SJCRH30 (cell line): Measurements from ENCODE around the gene TRPM3. TPM values are rescaled to one million over a fixed set of nuclear protein-coding genes. Genes with fewer than 3 reads are reported as not detected.

Experiments
- DNase-seq, 2 experiments: peaks; one replicate each; pipeline ENCODE4 v3.0.0-alpha.2; 2015 to 2020
- H3K27ac ChIP-seq: fragments of 250-450 bp; sonication (Bioruptor Pico); 2 replicates; pipeline ENCODE4 v1.5.1; 2020; ENCODE audit warnings: mild to moderate bottlenecking, moderate library complexity
- H3K27me3 ChIP-seq: fragments of 250-450 bp; sonication (Bioruptor Pico); 2 replicates; pipeline ENCODE4 v1.5.1; 2020; ENCODE audit warnings: mild to moderate bottlenecking, moderate library complexity
- H3K36me3 ChIP-seq: fragments of 250-450 bp; sonication (Bioruptor Pico); 2 replicates; pipeline ENCODE4 v1.5.1; 2020; ENCODE audit warnings: mild to moderate bottlenecking, moderate library complexity
- H3K4me1 ChIP-seq: fragments of 250-450 bp; sonication (Bioruptor Pico); 2 replicates; pipeline ENCODE4 v1.5.1; 2020; ENCODE audit warnings: mild to moderate bottlenecking, moderate library complexity
- H3K4me3 ChIP-seq: fragments of 250-450 bp; sonication (Bioruptor Pico); 2 replicates; pipeline ENCODE4 v1.5.1; 2020; ENCODE audit warnings: mild to moderate bottlenecking, moderate library complexity
- H3K9me3 ChIP-seq: fragments of 250-450 bp; sonication (Bioruptor Pico); replicated peaks from 2 replicates; pipeline ENCODE4 v1.5.1; 2020; ENCODE audit warnings: mild to moderate bottlenecking, moderate library complexity
- total RNA-seq: library from RNA; depleted of rRNA; stranded (reverse); fragments of >200 nt; shearing (Covaris generic); gene quantifications from 2 replicates; pipeline ENCODE4 v1.2.3, GENCODE V29; 2014

Gene TRPM3
- total RNA-seq, 1 experiment from 2014 or later = 0.30 TPM

GRCh38 chr9:70554881-70555280, 566.5 kb downstream of the TRPM3 start:
- DNase-seq = no peak
- Histone ChIP-seq H3K27ac (no peak overlapping the region), H3K4me1 (peaks cover 7% of the 10 kb centered on the region; the same call in 1 of the 2 replicates), H3K4me3 (no peak overlapping the region), H3K36me3 (no peaks in the 10 kb centered on the region), H3K27me3 (no peaks in the 10 kb centered on the region), H3K9me3 (no peaks in the 10 kb centered on the region)

GRCh38 chr9:70553707-70554673, 567.4 kb downstream of the TRPM3 start:
- H3K27me3 ChIP-seq = no peaks in the 10 kb centered on the region
- H3K36me3 ChIP-seq = no peaks in the 10 kb centered on the region
- DNase-seq = no peak
- no peak overlapping the region for H3K27ac ChIP-seq
- H3K9me3 ChIP-seq = no peaks in the 10 kb centered on the region
- peaks cover 7% of the 10 kb centered on the region; the same call in 1 of the 2 replicates for H3K4me1 ChIP-seq
- no peak overlapping the region for H3K4me3 ChIP-seq

GRCh38 chr9:70552561-70552960, 568.9 kb downstream of the TRPM3 start:
- H3K27me3 ChIP-seq = no peaks in the 10 kb centered on the region
- peaks cover 7% of the 10 kb centered on the region; the same call in 1 of the 2 replicates for H3K4me1 ChIP-seq
- H3K36me3 ChIP-seq = no peaks in the 10 kb centered on the region
- H3K27ac ChIP-seq = no peak overlapping the region
- H3K9me3 ChIP-seq = no peaks in the 10 kb centered on the region
- DNase-seq = no peak
- H3K4me3 ChIP-seq = no peak overlapping the region

GRCh38 chr9:70551801-70552200, 569.6 kb downstream of the TRPM3 start:
- no peak overlapping the region for H3K27ac ChIP-seq
- no peak for DNase-seq
- H3K4me1 ChIP-seq = peaks cover 7% of the 10 kb centered on the region; the same call in 1 of the 2 replicates
- H3K27me3 ChIP-seq = no peaks in the 10 kb centered on the region
- H3K9me3 ChIP-seq = no peaks in the 10 kb centered on the region
- no peaks in the 10 kb centered on the region for H3K36me3 ChIP-seq
- no peak overlapping the region for H3K4me3 ChIP-seq

GRCh38 chr9:70551396-70551795, 570.0 kb downstream of the TRPM3 start:
- Histone ChIP-seq H3K4me3 (no peak overlapping the region), H3K36me3 (no peaks in the 10 kb centered on the region), H3K9me3 (no peaks in the 10 kb centered on the region), H3K4me1 (peaks cover 7% of the 10 kb centered on the region; the same call in 1 of the 2 replicates), H3K27ac (no peak overlapping the region), H3K27me3 (no peaks in the 10 kb centered on the region)
- no peak for DNase-seq

GRCh38 chr9:70549926-70550325, 571.5 kb downstream of the TRPM3 start:
- no peaks in the 10 kb centered on the region for H3K36me3 ChIP-seq
- no peak for DNase-seq

GRCh38 chr9:70542311-70542931, 579.0 kb downstream of the TRPM3 start:
- Histone ChIP-seq H3K9me3 (no peaks in the 10 kb centered on the region), H3K4me1 (no peaks in the 10 kb centered on the region), H3K27me3 (no peaks in the 10 kb centered on the region), H3K27ac (no peak overlapping the region), H3K36me3 (no peaks in the 10 kb centered on the region), H3K4me3 (no peak overlapping the region)
- DNase-seq = no peak

More at GRCh38 chr9:70549926-70550325, 571.5 kb downstream of the TRPM3 start:
- peaks cover 7% of the 10 kb centered on the region; the same call in 1 of the 2 replicates for H3K4me1 ChIP-seq
- no peaks in the 10 kb centered on the region for H3K9me3 ChIP-seq
- no peaks in the 10 kb centered on the region for H3K27me3 ChIP-seq
- H3K27ac ChIP-seq = no peak overlapping the region
- H3K4me3 ChIP-seq = no peak overlapping the region

- Histone ChIP-seq H3K27ac (no peak overlapping the region), H3K36me3 (no peaks in the 10 kb centered on the region), H3K4me3 (no peak overlapping the region), H3K27me3 (no peaks in the 10 kb centered on the region), H3K4me1 (no peaks in the 10 kb centered on the region), H3K9me3 (no peaks in the 10 kb centered on the region)
- no peak for DNase-seq
These were observed 581.4 kb downstream of the TRPM3 start for GRCh38 chr9:70540016-70540415.

- no peaks in the 10 kb centered on the region for H3K27me3 ChIP-seq
- H3K27ac ChIP-seq = no peak overlapping the region
- no peaks in the 10 kb centered on the region; the same call in 1 of the 2 replicates for H3K4me1 ChIP-seq
- H3K36me3 ChIP-seq = no peaks in the 10 kb centered on the region
- DNase-seq = no peak
- H3K9me3 ChIP-seq = no peaks in the 10 kb centered on the region
- no peak overlapping the region for H3K4me3 ChIP-seq
These were observed 581.9 kb downstream of the TRPM3 start for GRCh38 chr9:70539526-70539925.

GRCh38 chr9:70539001-70539400, 582.4 kb downstream of the TRPM3 start:
- Histone ChIP-seq H3K27ac (no peak overlapping the region), H3K4me1 (peaks cover 4% of the 10 kb centered on the region; the same call in 1 of the 2 replicates), H3K36me3 (no peaks in the 10 kb centered on the region), H3K4me3 (no peak overlapping the region), H3K9me3 (no peaks in the 10 kb centered on the region), H3K27me3 (no peaks in the 10 kb centered on the region)
- no peak for DNase-seq

GRCh38 chr9:70537084-70537483, 584.3 kb downstream of the TRPM3 start:
- Histone ChIP-seq H3K27me3 (no peaks in the 10 kb centered on the region), H3K4me1 (peaks cover 8% of the 10 kb centered on the region; the same call in 1 of the 2 replicates), H3K4me3 (no peak overlapping the region), H3K9me3 (no peaks in the 10 kb centered on the region), H3K36me3 (no peaks in the 10 kb centered on the region), H3K27ac (no peak overlapping the region)
- no peak for DNase-seq

GRCh38 chr9:70535546-70536323, 585.7 kb downstream of the TRPM3 start:
- Histone ChIP-seq H3K27me3 (no peaks in the 10 kb centered on the region), H3K4me3 (no peak overlapping the region), H3K9me3 (no peaks in the 10 kb centered on the region), H3K4me1 (peaks cover 8% of the 10 kb centered on the region; the same call in 1 of the 2 replicates), H3K36me3 (no peaks in the 10 kb centered on the region), H3K27ac (no peak overlapping the region)
- DNase-seq = no peak

- H3K4me1 ChIP-seq = peaks cover 8% of the 10 kb centered on the region; the same call in 1 of the 2 replicates
- H3K27me3 ChIP-seq = no peaks in the 10 kb centered on the region
These were observed 587.0 kb downstream of the TRPM3 start for GRCh38 chr9:70534471-70534870.

GRCh38 chr9:70534061-70534460, 587.4 kb downstream of the TRPM3 start:
- Histone ChIP-seq H3K27me3 (no peaks in the 10 kb centered on the region), H3K4me3 (no peak overlapping the region), H3K36me3 (no peaks in the 10 kb centered on the region), H3K4me1 (peaks cover 8% of the 10 kb centered on the region; the same call in 1 of the 2 replicates), H3K9me3 (no peaks in the 10 kb centered on the region), H3K27ac (peak overlapping the region; percentile 4; the same call in 1 of the 2 replicates)
- DNase-seq = no peak

More at GRCh38 chr9:70534471-70534870, 587.0 kb downstream of the TRPM3 start:
- no peaks in the 10 kb centered on the region for H3K9me3 ChIP-seq
- no peaks in the 10 kb centered on the region for H3K36me3 ChIP-seq
- H3K4me3 ChIP-seq = no peak overlapping the region
- peak overlapping the region; percentile 4; the same call in 1 of the 2 replicates for H3K27ac ChIP-seq
- DNase-seq = no peak
